Measurements from ENCODE around the gene UBE2F.

Gene UBE2F

DNA sequence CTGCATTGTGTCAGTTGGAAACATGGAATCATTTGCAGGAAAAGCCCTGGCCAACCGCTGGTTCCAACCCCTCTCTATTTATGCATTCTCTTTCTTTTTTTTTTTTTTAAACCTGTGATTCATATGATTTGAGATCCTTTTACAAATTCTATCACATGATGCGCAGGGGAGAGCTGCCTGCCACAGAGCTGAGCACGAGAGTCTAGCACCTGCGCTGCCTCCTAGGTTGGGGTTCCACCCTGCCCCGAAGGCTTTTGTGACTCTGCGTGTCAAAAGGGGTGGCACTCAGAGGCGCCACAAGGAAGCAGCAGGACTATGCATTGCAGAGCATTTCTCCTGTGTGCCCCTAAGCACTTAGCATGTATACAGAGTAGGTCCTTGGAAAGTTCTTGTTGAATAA is 116.0 kb downstream of the UBE2F start:
- DNase-seq, result no peak

DNA sequence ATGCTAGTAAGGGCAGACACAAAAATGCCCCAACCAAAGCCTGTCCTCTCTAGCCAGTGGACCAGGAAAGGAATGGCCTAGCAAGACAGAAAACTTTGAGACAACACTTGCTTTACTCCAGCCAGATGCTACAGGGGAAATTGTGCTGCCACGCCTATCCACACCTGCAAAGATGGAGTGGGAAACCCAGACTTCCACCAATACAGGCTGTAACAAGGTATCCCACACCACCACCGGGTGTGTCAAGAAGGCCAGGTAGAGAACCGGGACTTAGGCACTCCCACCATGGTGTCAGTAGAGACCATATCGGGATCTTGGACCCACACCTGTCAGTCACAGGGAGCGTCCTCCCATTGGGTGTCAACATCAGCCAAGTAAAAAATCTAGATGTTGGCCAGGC is 117.1 kb downstream of the UBE2F start:
- no peak for DNase-seq

DNA sequence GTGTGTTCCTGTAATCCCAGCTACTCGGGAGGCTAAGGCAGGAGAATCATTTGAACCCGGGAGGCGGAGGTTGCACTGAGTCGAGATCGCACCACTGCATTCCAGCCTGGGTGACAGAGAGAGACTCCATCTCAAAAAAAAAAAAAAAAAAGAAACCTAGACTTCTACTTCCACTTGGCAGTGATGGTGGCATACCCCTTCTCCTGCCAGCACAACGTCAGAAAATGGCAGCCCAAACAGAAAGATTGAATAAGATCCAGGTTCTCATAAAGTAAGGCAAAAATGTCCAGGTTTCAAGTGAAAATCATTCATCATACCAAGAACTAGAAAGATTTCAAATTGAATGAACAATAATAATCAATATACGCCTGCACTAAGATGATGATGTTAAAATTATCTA is 117.9 kb downstream of the UBE2F start:
- DNase-seq, result no peak

DNA sequence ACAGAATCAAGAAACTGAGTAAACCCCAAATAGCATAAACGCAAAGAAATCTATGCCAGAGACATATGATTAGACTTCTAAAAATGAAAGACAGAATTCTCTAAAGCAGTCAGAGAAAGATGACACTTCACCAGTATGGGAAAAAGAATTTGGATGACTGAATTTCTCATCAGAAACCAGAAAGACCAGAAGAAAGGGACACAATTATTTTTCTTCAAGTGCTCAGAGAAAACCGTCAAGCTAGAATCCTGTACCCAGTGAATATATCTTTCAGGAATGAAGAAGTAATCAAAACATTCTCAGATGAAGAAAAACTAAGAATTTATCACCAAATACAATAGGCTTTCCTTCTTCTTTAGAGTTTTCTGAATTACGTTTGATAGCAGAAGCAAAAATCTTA is 119.1 kb downstream of the UBE2F start:
- DNase-seq, result no peak

DNA sequence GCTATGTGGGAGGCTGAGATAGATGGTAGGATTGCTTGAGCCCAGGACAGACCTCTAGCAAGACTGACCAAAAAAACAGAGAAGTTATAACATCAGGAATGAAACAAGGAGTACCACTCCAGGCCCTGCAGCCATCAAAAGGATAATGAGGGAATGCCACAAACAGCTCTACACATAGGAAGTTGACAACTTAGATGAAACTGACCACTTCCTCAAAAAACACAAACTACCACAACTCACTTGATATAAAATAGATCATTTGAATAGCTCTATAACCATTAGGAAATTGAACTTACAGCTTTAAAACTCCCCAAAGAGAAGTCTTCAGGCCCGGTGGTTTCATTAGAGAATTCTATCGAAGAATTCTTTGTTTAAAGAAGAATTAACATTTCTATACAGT is 120.4 kb downstream of the UBE2F start:
- DNase-seq, result no peak

DNA sequence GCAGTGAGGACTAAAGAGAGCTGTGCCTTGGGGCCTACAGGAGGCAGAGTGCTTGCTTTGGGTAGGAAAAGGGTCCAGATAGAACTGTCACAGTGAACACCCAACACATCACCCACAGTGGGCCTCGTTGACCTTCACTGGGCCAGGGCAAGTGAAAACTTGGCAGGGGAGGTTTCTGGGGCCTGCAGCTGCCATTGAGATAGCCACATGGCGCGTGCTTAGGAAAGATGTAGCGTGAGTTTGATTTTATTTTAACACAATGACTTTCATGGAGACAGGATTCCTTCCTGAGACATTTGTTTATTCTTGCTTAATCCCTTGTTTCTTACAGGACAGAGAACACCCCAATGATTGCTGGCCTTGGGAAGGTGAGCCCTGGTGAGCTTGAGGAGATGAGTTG is 124.1 kb downstream of the UBE2F start:
- no peak for DNase-seq

DNA sequence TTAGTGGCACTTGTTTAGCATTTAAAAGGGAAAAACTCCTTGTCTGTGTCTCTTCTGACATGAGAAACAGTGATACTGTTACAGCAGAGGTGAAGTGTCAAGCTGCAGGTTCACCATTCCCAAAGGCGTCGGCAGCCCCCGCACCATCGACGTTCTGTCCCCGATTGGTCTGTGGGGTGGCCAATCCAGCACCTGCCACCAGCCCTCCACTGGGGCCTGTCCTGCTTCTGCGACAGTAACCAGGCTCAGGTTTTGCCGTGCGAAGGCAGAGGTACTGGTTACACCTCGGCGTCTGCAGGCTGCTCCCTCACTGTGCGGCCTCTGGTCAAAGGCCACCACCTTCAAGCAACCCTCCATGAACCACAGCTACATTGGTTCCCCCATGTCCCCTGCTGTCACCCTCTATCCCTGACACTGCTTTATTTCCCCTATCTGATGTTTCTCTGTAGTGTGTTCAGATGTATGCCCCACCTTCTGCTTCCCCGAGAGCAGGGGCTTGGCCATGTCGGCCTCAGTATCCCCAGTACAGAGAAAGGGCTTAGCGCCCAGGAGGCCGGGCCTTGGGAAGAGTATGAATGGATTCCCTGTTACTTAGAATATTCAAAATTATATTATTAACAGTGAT is 124.7 kb downstream of the UBE2F start:
- no peak for DNase-seq
